ENCODE measurements around the gene PDE5A.
"Not testable (repeated sequence)": the region's sequence is repeated elsewhere in the genome, so short reads cannot be mapped to it uniquely, and the experiment has no call there.

The PDE5A gene

DNA sequence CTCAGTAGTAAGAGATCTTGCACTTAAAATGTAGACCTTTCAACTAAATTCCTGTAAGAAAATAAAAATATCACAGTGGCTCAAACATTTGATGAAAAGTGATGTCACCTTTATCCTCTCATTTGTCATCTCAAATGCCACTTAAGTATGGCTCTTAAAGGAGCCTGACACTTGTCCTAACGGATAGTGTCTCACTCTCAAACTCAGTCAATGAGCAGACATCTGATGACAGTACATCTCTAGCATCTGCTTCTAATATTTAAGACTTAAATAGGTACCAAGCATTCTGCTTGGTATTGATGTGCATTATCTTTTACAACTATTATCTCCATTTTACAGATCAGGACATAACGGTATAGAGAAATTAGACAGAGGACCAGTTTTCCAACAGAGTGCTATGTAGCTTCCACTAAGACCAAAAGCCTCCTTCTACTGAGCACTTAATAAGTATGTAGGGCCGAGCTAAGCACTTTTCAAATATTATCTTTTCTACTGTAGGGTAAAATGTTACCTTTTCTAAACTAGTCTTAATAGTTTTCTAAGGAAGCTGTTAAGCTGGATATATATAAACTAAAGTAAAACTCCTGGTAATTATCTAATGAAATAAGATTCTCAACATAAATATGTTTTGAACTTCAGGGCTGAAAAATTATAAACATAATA, 110.2 kb downstream of the PDE5A start:
- no peak for DNase-seq

DNA sequence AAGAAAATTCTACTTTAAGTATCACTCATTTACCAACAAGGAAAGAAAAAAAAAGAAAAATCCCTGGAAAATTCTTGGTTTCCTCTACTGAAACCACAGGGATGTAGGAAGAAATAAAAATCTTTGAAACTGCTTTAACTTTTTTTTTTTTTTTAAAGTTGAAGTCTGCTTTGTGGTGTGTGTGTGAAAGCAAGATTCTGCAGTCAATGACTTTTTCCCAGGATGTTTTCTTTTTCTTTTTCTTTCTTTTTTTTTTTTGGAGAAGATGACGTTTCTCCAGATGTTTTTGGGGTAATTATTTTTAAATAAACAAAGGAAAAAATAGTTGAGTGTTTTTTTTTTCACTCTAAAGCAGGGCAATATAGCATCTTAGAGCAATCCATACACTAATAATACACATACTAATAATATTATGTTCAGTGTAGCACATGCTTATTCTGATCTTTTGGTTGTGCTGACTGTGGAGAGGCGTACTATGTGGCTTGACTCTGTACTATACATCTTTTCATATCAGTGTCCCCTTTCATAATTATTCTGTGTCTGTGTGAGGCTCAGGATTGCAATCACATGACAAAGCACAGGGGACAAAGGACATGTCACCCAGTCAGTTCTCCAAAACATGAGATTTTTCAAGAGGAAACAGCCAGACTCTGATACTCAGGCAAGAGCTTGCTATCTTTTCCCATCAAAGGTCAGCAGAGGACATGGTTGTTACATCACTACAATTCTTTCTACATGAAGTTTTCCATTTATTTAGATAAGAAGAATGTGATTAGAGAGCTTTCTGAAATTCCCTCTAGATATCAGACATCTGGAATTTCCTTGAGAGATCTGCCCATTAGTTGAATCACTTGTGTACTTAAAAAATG, 111.0 kb downstream of the PDE5A start:
- no peak for DNase-seq

DNA sequence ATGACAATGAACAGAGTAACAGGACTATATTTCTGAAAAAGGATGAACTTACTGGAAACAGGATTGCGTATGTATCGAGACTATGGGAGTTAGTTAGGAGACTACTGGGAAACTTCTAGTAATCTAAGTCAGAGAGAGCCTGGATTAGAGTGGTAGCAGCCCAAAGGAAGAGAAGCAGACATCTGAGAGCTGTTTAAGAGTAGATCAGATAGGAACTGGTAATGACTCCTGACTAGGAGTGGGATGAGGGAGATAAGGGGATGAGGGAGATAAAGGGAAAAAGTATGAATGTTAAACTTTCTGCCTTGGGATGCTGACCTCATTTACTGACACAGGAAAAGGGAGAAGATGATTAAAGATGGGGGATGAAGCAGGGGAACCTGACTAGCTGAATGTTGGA, 116.2 kb downstream of the PDE5A start:
- DNase-seq = no peak

DNA sequence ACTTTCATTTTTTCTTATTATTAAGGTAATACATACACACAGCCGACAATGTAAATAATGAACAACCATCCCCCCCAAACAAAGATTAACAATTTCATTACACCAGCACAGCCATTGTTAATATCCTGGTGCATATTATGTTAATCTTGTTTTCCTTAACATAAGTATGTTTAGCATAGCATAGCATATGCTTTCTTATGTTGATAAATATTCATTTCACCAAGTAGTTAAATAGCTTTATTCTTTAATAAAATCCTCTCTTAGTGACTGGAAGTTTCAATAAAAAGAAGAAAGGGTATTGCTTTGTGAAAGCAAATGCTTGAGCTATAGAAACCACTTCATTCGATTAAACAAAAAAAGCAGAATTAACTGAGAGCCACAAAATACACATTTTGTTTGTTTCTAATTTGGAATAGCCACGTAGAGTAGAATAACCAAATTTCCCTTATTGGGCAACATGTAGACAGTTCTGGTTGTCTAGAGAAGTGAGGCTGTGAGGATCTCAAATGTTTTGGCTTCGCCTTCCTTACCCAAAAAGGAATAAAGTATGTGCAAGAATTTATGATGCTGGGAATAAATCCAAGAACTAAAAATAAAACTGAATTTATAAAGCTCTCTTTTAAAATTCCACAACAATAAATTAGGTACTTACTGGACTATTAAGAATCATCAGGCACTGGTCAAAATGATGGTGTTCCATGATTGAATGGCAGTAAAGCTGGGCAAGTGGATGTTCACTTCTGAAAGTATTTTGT, 118.0 kb downstream of the PDE5A start:
- no peak for DNase-seq

DNA sequence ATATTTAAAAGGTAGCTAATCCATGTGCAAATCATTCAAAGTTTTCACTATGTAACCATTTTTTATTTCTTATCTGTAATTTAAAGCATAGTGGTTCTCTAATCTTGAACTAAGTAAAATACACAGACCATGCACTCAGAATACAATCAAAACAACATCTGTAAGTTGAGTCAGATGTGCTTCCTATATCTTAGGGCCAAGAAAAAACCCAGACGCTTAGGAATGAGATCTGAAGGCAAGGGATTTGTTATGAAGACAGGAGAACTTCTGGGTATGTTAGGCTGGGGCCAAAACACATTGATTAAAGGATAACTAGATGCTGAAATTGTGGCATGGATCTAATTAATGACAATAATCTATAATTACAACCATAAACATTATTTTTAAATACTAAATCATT, 120.3 kb downstream of the PDE5A start:
- DNase-seq = no peak

GRCh38 chr4:119506806-119507205, 121.8 kb downstream of the PDE5A start:
- DNase-seq = no peak

- DNase-seq = no peak
Observed at GRCh38 chr4:119504616-119505015, 124.0 kb downstream of the PDE5A start.

DNA sequence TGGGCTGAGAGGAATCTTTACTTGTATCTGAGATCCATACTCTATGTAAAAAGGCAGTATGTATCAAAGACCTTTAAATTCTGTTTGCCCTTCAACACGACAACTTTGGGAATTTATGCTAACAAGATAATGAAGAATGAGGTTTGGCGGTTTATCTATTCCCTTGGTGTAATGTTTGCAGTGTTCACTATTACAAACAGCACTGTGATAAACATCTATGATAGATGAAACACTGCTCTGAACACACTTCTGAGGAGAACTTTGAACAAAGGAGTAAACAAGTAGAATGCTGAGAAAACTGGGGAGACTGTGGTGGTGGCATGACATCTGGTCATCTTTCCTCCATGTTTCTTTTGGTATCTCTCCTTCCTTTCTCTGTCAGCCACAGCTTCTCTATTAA, 126.9 kb downstream of the PDE5A start:
- no peak for DNase-seq

GRCh38 chr4:119498527-119498926, 130.1 kb downstream of the PDE5A start:
- DNase-seq = no peak

DNA sequence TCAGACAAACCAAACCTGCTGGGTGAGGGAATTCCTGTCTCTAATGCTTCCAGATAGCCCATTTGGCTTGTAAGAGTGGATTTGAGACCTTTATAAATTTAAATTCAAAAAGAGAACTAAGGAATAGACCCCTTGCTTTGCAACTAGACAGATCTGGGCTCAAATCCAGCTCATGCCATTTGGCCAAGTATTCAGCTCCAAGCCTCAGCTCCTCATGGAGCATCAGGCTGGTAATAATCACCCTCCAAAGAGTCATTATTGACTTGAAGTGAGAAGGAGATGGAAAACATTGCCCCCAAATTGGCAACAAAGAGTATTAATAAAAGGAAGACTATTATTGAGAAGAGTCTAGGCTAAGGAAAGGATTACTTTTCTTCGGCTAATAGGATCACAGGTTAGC, 134.7 kb downstream of the PDE5A start:
- DNase-seq = no peak

GRCh38 chr4:119493419-119493818, 135.2 kb downstream of the PDE5A start:
- DNase-seq = no peak

DNA sequence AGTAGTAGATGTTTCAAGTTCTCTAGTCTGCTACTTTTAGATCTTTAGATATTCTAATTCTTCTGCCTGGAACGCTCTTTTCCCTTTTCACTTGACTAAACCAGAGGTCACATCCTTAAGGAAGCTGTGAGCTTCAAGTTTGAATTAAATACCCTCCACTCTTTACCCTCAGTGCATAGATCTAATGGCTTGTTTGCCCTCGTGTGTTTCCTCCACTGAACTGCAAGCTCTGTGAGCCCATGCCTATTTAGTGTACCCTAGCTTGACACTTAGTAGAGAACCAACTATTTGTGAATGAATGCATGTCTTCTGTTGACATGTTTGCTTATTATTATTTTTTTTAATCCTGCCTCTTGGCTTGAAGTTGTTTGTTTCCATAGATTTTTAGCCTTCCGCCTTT, 138.3 kb downstream of the PDE5A start:
- DNase-seq = no peak

DNA sequence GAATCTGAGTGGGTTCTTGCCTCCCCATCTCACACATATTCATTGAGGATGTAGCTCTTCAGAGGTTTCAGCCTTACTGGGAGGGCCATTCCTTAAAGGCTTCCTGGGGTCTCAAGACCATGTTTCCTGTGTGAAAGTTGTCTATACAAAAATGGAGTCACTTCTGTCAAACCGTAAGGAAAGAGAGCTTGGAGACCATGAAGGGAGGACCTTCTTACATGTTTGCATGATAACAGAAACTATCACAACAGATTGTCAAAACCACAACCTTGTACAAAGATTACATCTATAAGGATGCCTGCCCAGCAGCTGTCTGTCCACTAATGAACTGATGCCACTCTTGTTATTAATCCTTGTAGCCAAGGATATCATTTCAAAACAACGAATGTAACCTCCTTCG, 139.3 kb downstream of the PDE5A start:
- DNase-seq = no peak

DNA sequence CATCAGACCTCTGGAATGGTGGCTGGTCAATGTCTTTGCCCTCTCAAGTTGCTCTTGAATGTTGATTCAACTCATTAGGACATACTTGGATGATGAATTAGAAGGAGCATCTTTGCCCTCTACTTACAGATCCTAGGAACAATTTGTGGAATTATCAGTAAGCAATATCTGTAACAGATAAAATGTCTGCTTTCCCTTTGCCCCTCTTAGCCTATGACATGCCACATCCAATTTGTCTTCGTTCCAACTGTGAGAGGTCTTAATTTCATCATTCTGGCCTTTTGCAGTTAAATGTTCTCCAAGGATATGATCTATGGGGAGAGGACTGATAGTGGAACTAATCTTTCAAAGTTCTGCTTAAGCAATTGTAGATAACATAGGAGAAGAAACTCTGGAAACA, 148.3 kb downstream of the PDE5A start:
- no peak for DNase-seq

GRCh38 chr4:119479835-119480234, 148.8 kb downstream of the PDE5A start:
- DNase-seq = no peak

DNA sequence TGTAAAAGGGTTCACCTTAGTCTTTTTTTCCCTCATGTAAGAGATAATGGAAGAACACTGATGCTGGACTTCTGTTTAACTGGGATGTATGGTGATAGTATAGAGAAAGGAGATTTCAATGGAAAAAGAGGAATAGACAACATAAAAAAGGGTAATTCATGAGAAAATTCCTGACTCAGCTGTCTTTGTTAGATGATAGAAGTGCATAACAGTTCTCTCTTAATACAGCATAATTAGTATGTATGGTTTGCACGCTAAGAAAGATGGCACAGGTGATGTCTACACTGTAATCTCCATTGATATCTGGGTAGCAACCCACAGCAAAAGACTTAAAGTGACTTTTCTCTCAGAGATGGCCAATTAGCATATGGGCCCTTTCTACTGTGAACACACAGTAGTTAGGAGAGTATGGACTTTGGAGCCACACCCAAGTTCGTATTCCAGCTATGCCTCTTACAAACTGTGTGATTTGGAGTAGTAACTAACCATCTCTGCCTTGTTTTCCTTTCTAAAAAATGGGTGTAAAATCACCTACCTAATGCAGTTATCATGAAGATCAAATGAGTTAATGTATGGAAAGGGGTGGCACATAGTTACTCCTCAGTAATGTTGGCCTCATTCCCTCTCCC, 149.3 kb downstream of the PDE5A start:
- DNase-seq = no peak

GRCh38 chr4:119478446-119479179, 150.0 kb downstream of the PDE5A start:
- DNase-seq = no peak

DNA sequence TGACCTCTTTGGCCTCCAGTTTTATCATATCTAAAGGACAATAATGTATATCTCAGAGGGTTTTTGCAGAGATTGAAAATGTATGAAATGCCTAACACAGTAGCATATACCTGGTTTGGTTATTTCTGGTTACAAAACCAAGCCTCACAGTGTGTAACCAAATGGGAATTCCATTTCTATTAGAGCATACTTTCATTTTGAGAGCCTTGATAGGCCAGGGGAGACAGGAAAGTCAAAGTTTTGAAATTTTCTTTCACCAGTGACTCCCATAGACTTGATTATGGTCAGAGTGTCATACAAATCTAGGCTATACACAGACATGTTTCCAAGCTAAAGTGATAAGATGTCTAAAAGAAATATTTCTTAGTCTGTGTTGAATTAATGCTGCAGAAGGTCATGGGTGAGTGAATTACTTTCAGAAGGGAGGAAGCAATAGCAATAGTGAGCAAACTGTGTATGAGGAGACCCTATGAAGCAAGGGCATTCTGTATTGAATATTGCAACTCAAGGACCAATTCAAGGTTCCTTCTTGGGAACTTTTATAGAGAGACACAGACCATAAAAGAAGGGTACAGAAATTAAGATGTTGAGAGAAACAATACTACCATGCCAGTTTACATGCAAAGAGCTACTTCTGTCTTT, 151.1 kb downstream of the PDE5A start:
- no peak for DNase-seq

DNA sequence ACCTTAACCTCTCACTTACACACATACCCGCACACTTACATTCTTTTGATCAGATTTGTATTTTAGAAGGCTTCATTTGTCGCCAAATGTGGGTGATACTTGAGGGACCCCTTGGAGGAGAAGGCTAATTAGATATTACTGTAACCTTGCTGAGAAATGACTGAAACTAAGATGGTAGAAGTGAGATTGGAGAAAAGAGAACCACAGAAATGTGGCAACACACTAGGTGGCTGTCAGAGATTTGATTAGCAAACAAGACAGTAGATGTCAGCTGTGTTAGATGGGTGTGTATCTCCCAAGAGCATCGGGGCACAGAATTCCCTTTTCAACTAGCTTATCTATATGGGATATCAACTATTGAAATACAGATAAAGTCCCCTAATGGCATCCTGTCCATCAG, 157.3 kb downstream of the PDE5A start:
- no peak for DNase-seq

GRCh38 chr4:119470737-119471063, 157.9 kb downstream of the PDE5A start:
- not testable (repeated sequence) for DNase-seq

GRCh38 chr4:119470021-119470736, 158.4 kb downstream of the PDE5A start:
- not testable (repeated sequence) for DNase-seq
